ENCODE data around the gene CDKL5.

Gene CDKL5

GRCh38 chrX:18457000-18457399 lies 31.6 kb downstream of the CDKL5 start:
- DNase-seq (ENCODE audit: low read depth in 2 of 2): no peak

GRCh38 chrX:18461431-18461830 lies 36.0 kb downstream of the CDKL5 start:
- no peak for DNase-seq (ENCODE audit: low read depth in 2 of 2)

GRCh38 chrX:18464499-18464898 lies 39.1 kb downstream of the CDKL5 start:
- no peak for DNase-seq (ENCODE audit: low read depth in 2 of 2)

- no peak for DNase-seq (ENCODE audit: low read depth in 2 of 2)
These were observed 39.6 kb downstream of the CDKL5 start for GRCh38 chrX:18465051-18465450.

- DNase-seq (ENCODE audit: low read depth in 2 of 2): no peak
These were observed 43.2 kb downstream of the CDKL5 start for GRCh38 chrX:18468599-18468998.

- no peak for DNase-seq (ENCODE audit: low read depth in 2 of 2)
These were observed 45.9 kb downstream of the CDKL5 start for GRCh38 chrX:18471296-18471695.

GRCh38 chrX:18490806-18491555 lies 65.6 kb downstream of the CDKL5 start:
- DNase-seq (ENCODE audit: low read depth in 2 of 2): no peak

GRCh38 chrX:18491587-18492340 lies 66.4 kb downstream of the CDKL5 start:
- no peak for DNase-seq (ENCODE audit: low read depth in 2 of 2)

- no peak for DNase-seq (ENCODE audit: low read depth in 2 of 2)
These were observed 109.5 kb downstream of the CDKL5 start for GRCh38 chrX:18534949-18535348.

- DNase-seq (ENCODE audit: low read depth in 2 of 2): no peak
These were observed 111.7 kb downstream of the CDKL5 start for GRCh38 chrX:18537068-18537467.

- DNase-seq (ENCODE audit: low read depth in 2 of 2): no peak
These were observed 112.1 kb downstream of the CDKL5 start for GRCh38 chrX:18537524-18537923.

- no peak for DNase-seq (ENCODE audit: low read depth in 2 of 2)
These were observed 116.7 kb downstream of the CDKL5 start for GRCh38 chrX:18542131-18542530.

GRCh38 chrX:18542905-18543304 lies 117.5 kb downstream of the CDKL5 start:
- no peak for DNase-seq (ENCODE audit: low read depth in 2 of 2)

- no peak for DNase-seq (ENCODE audit: low read depth in 2 of 2)
These were observed 118.3 kb downstream of the CDKL5 start for GRCh38 chrX:18543738-18544137.

GRCh38 chrX:18545771-18546170 lies 120.4 kb downstream of the CDKL5 start:
- no peak for DNase-seq (ENCODE audit: low read depth in 2 of 2)

- no peak for DNase-seq (ENCODE audit: low read depth in 2 of 2)
These were observed 123.6 kb downstream of the CDKL5 start for GRCh38 chrX:18548996-18549395.

- no peak for DNase-seq (ENCODE audit: low read depth in 2 of 2)
These were observed 124.2 kb downstream of the CDKL5 start for GRCh38 chrX:18549643-18550042.

GRCh38 chrX:18557879-18558278 lies 132.5 kb downstream of the CDKL5 start:
- no peak for DNase-seq (ENCODE audit: low read depth in 2 of 2)

GRCh38 chrX:18558799-18559198 lies 133.4 kb downstream of the CDKL5 start:
- DNase-seq (ENCODE audit: low read depth in 2 of 2): no peak

- DNase-seq (ENCODE audit: low read depth in 2 of 2): no peak
These were observed 135.6 kb downstream of the CDKL5 start for GRCh38 chrX:18561020-18561419.

- DNase-seq (ENCODE audit: low read depth in 2 of 2): no peak
These were observed 140.3 kb downstream of the CDKL5 start for GRCh38 chrX:18565727-18566126.

- no peak for DNase-seq (ENCODE audit: low read depth in 2 of 2)
These were observed 141.3 kb downstream of the CDKL5 start for GRCh38 chrX:18566748-18567147.

GRCh38 chrX:18573556-18573955 lies 148.1 kb downstream of the CDKL5 start:
- DNase-seq (ENCODE audit: low read depth in 2 of 2): no peak

Data from activated CD4-positive, alpha-beta T cell treated with anti-CD3 and anti-CD28 coated beads for 24 hours (primary cell).